A549 (cell line): ENCODE measurements around the gene FERMT3. TPM values are rescaled to one million over a fixed set of nuclear protein-coding genes. Genes with fewer than 3 reads are reported as not detected.

Experiments
- ATAC-seq, 2 experiments: fragments of 200-7000 bp in 1 of 2; fragments of >200 bp in 1 of 2; cut with Nextera tagmentation in 1 of 2; cut with Tn5 transposase in 1 of 2; 3 replicates each; pipeline versions ENCODE4 v1.8.0 to v1.9.1; 2018 to 2020; ENCODE audit warnings: mild to moderate bottlenecking in 1 of 2, moderate library complexity in 1 of 2
- CTCF ChIA-PET: fragments of 300-600 bp; sonication (Branson Sonifier 250); formaldehyde crosslinking; extraction: SDS; loops from one replicate; lab custom pipeline; 2021; ENCODE audit warnings: antibody characterized with exemption, inconsistent platforms; lab: Yijun Ruan, JAX
- POLR2A ChIA-PET: fragments of 350-600 bp; formaldehyde crosslinking; extraction: SDS; loops from one replicate; lab custom pipeline; 2021; ENCODE audit warnings: antibody characterized with exemption, inconsistent platforms; lab: Yijun Ruan, JAX
- DNase-seq, 2 experiments: peaks; one replicate each; pipeline versions ENCODE4 v3.0.0 to v3.0.0-alpha.2; 2011 to 2016; ENCODE audit warnings: low read depth in 1 of 2, low spot score in 1 of 2
- FAIRE-seq: peaks from 2 replicates; lab custom pipeline; 2011; peaks lifted over from hg19 to GRCh38; lab: Jason Lieb, UNC
- H3K27ac ChIP-seq, 2 experiments: fragments of >200 bp; sonication (Bioruptor Twin); formaldehyde crosslinking; 3 replicates each; pipeline ENCODE4 v1.5.1; 2016 to 2017
- H3K4me1 ChIP-seq: fragments of >200 bp; sonication (Bioruptor Twin); formaldehyde crosslinking; 3 replicates; pipeline ENCODE4 v1.6.1; 2016
- H3K4me2 ChIP-seq: fragments of >200 bp; sonication (Bioruptor Twin); formaldehyde crosslinking; 3 replicates; pipeline ENCODE4 v1.6.1; 2016
- H3K4me3 ChIP-seq: fragments of >200 bp; sonication (Bioruptor Twin); formaldehyde crosslinking; 3 replicates; pipeline ENCODE4 v1.5.1; 2016
- H3K9me3 ChIP-seq: fragments of >200 bp; sonication (Bioruptor Twin); formaldehyde crosslinking; 3 replicates; pipeline ENCODE4 v1.6.1; 2016
- ATOH8 ChIP-seq: fragments of 250-450 bp; sonication (Bioruptor Pico); IDR thresholded peaks from 2 replicates; pipeline ENCODE4 v1.5.0; 2020; ENCODE audit warnings: low read depth, mild to moderate bottlenecking, moderate library complexity
- CBX2 ChIP-seq: fragments of 200-600 bp; sonication (generic); IDR thresholded peaks from 2 replicates; pipeline ENCODE4 v1.6.1; 2016; ENCODE audit warnings: low read depth, mild to moderate bottlenecking, borderline replicate concordance
- CHD4 ChIP-seq: fragments of 200-600 bp; sonication (generic); IDR thresholded peaks from 2 replicates; pipeline ENCODE4 v1.6.1; 2016; ENCODE audit warnings: antibody characterized with exemption, mild to moderate bottlenecking, borderline replicate concordance
- EHF ChIP-seq: fragments of 250-450 bp; sonication (Bioruptor Pico); IDR thresholded peaks from 2 replicates; pipeline ENCODE4 v1.5.0; 2020; ENCODE audit warnings: mild to moderate bottlenecking
- EHMT2 ChIP-seq: fragments of 200-600 bp; sonication (generic); IDR thresholded peaks from 2 replicates; pipeline ENCODE4 v1.6.1; 2016; ENCODE audit warnings: antibody characterized with exemption, low read depth, mild to moderate bottlenecking, moderate library complexity
- ELK1 ChIP-seq: fragments of 150-350 bp; IDR thresholded peaks from 2 replicates; pipeline ENCODE4 v1.6.1; 2014; ENCODE audit warnings: low read depth, mild to moderate bottlenecking, low read length
- FOSL2 ChIP-seq, 2 experiments: fragments of 450-650 bp in 1 of 2; fragments of >200 bp in 1 of 2; sonication (Bioruptor Twin) in 1 of 2; formaldehyde crosslinking; IDR thresholded peaks; 2 replicates each; pipeline versions ENCODE4 v1.5.0 to v1.6.1; 2016 to 2020; ENCODE audit warnings: mild to moderate bottlenecking in 1 of 2, moderate library complexity in 1 of 2
- HES2 ChIP-seq: fragments of >200 bp; sonication (Bioruptor Twin); formaldehyde crosslinking; IDR thresholded peaks from 2 replicates; pipeline ENCODE4 v1.6.1; 2016
- HOXA7 ChIP-seq: fragments of 250-450 bp; sonication (Bioruptor Pico); IDR thresholded peaks from 2 replicates; pipeline ENCODE4 v1.5.0; 2020; ENCODE audit warnings: mild to moderate bottlenecking, moderate library complexity
- JUN ChIP-seq, 2 experiments: fragments of >200 bp; sonication (Bioruptor Twin); formaldehyde crosslinking; IDR thresholded peaks; 2 replicates in 1 of 2; 3 replicates in 1 of 2; pipeline ENCODE4 v1.6.1; 2016 to 2017
- KDM5A ChIP-seq: fragments of 200-600 bp; sonication (generic); IDR thresholded peaks from 2 replicates; pipeline ENCODE4 v1.6.1; 2016; ENCODE audit warnings: antibody characterized with exemption, mild to moderate bottlenecking
- MYC ChIP-seq: IDR thresholded peaks from 2 replicates; pipeline ENCODE4 v1.6.1; 2012; ENCODE audit warnings: mild to moderate bottlenecking, inconsistent platforms, low read length, improper control_type of control experiment, borderline replicate concordance
- NPAS2 ChIP-seq: fragments of 250-450 bp; sonication (Bioruptor Pico); IDR thresholded peaks from 2 replicates; pipeline ENCODE4 v1.8.0; 2022; ENCODE audit warnings: mild to moderate bottlenecking, moderate library complexity, borderline replicate concordance
- PHF8 ChIP-seq: fragments of 200-600 bp; sonication (generic); IDR thresholded peaks from 2 replicates; pipeline ENCODE4 v1.6.1; 2016; ENCODE audit warnings: low read depth, mild to moderate bottlenecking, antibody characterized with exemption, moderate library complexity, borderline replicate concordance
- POLR2AphosphoS2 ChIP-seq: conservative IDR thresholded peaks from 2 replicates; pipeline ENCODE4 v1.6.1; 2012; ENCODE audit warnings: low read length, improper control_type of control experiment, inconsistent platforms
- RCOR1 ChIP-seq: fragments of 150-350 bp; IDR thresholded peaks from 2 replicates; pipeline ENCODE4 v1.6.1; 2014; ENCODE audit warnings: antibody characterized with exemption, low read length, low read depth
- RFX5 ChIP-seq: fragments of 450-650 bp; IDR thresholded peaks from 2 replicates; pipeline ENCODE4 v1.7.1; 2014; ENCODE audit warnings: antibody characterized with exemption, mild to moderate bottlenecking, moderate library complexity
- RNF2 ChIP-seq: fragments of 200-600 bp; sonication (generic); IDR thresholded peaks from 2 replicates; pipeline ENCODE4 v1.6.1; 2016; ENCODE audit warnings: low read depth, mild to moderate bottlenecking, antibody characterized with exemption, moderate library complexity, borderline replicate concordance
- USF2 ChIP-seq: fragments of 450-650 bp; IDR thresholded peaks from 2 replicates; pipeline ENCODE4 v1.6.1; 2014; ENCODE audit warnings: antibody characterized with exemption
- WGBS: methylation state at CpG from one replicate; pipeline ENCODE4 v1.1.6; 2017; ENCODE audit errors: missing lambda C conversion rate; 5-methylcytosine and 5-hydroxymethylcytosine counted together
- polyA plus RNA-seq, 4 experiments: library from polyadenylated mRNA; depleted of rRNA in 3 of 4; stranded (reverse); fragments of >200 nt; fragmentation: RNase III in 1 of 4; extraction: RNeasy Plus Mini Kit Qiagen cat#74134 plus additional on column Dnase treatment in 1 of 4; gene quantifications; 2 replicates in 3 of 4; 3 replicates in 1 of 4; pipeline ENCODE4 v1.2.3, GENCODE V29; 2011 to 2017
- TF ChIP-seq, protein P1 (sequence below): IDR thresholded peaks from 2 replicates; pipeline ENCODE4 v1.6.1; 2012; ENCODE audit warnings: low read depth, borderline replicate concordance
- TF ChIP-seq, protein P2 (sequence below): fragments of 250-450 bp; sonication (Bioruptor Pico); IDR thresholded peaks from 2 replicates; pipeline ENCODE4 v1.5.0; 2021; ENCODE audit warnings: mild to moderate bottlenecking, moderate library complexity, borderline replicate concordance

FERMT3 gene
- polyA plus RNA-seq, 2 of the 4 experiments (the other 2 are of a cell fraction) = 0.56 to 2.1 TPM

DNA sequence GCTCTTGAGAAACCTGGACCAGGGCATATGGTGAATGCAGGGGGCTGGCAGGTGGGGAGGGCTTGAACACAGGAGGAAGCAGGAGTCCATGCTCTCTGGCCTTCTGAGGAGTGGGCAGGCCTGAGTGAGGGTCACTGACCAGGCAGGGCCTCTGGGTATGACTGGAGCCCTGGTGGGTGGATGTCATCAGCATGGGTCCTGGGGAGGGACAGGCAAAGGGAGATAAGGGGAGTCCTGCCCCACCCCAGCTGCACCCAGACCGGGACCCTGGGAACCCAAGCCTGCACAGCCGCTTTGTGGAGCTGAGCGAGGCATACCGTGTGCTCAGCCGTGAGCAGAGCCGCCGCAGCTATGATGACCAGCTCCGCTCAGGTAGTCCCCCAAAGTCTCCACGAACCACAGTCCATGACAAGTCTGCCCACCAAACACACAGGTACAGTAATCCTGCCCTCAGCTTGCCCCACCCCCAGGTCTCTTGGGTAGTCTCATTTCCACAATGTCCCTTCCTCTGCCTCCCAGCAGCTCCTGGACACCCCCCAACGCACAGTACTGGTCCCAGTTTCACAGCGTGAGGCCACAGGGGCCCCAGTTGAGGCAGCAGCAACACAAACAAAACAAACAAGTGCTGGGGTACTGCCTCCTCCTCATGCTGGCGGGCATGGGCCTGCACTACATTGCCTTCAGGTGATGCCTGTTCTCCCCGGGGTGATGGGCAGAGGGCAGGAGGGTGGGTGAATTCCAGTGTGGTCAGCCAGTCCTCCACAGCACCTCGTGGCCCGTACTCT lies 25.9 kb downstream of the FERMT3 start:
- DNase-seq (no peak), FAIRE-seq (no peak), ATAC-seq (no peak)
- ChIA-PET POLR2A (interaction anchor here (1.0 to 1.1 kb wide), 2 partner anchors 9 to 48 kb away, joined by 3 to 6 read pairs; partner anchors contain the start of gene FKBP2), CTCF (interaction anchor here (0.9 to 2.8 kb wide), 8 partner anchors 8 to 72 kb away, joined by 3 to 14 read pairs (median 8); no protein-coding TSS in a partner anchor)
- Histone ChIP-seq H3K4me1 (peaks cover 40% of the 10 kb centered on the region), H3K27ac (no peak overlapping the region), H3K4me3 (no peak overlapping the region), H3K9me3 (no peaks in the 10 kb centered on the region), H3K4me2 (no peak overlapping the region)
- TF ChIP-seq ATOH8 (CRISPR knock-in tag) = no peak
- TF ChIP-seq NPAS2 (CRISPR knock-in tag) = no peak
- TF ChIP-seq, protein P1, sequence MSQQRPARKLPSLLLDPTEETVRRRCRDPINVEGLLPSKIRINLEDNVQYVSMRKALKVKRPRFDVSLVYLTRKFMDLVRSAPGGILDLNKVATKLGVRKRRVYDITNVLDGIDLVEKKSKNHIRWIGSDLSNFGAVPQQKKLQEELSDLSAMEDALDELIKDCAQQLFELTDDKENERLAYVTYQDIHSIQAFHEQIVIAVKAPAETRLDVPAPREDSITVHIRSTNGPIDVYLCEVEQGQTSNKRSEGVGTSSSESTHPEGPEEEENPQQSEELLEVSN = no peak
- no peak for TF ChIP-seq HES2
- TF ChIP-seq JUN (IDR thresholded peaks at IDR 0.05) = no peak
- no peak for TF ChIP-seq KDM5A
- TF ChIP-seq USF2 = no peak
- TF ChIP-seq EHF (CRISPR knock-in tag) = no peak
- no peak for TF ChIP-seq CHD4
- no peak for TF ChIP-seq PHF8
- TF ChIP-seq CBX2 = no peak
- no peak for TF ChIP-seq POLR2AphosphoS2
- TF ChIP-seq EHMT2 = no peak
- no peak for TF ChIP-seq RCOR1
- no peak for TF ChIP-seq ELK1
- no peak for TF ChIP-seq RFX5
- no peak for TF ChIP-seq FOSL2 (IDR thresholded peaks at IDR 0.05)
- TF ChIP-seq FOSL2 (CRISPR knock-in tag; IDR thresholded peaks at IDR 0.05) = no peak
- TF ChIP-seq HOXA7 (CRISPR knock-in tag) = no peak
- no peak for TF ChIP-seq RNF2
- 92% methylated on average over 15 of the region's 15 CpGs for WGBS

DNA sequence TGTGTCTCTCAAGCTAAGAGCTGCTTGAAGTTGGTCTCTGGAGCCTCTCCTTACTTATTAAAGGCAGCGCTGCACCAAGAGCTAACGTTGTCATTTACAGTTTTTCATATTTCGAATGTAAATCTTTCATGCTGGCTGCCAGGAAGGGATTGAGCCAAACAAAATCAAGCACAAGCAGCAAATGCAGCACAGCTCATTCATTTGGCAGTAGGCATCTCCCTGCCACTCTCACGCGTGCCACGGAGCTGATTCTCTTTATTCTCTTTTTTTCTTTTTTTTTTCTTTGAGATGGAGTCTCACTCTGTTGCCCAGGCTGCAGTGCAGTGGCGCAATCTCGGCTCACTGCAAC lies 26.4 kb downstream of the FERMT3 start:
- Histone ChIP-seq H3K4me3 (no peak overlapping the region), H3K4me1 (peaks cover 40% of the 10 kb centered on the region), H3K9me3 (no peaks in the 10 kb centered on the region), H3K27ac (no peak overlapping the region), H3K4me2 (no peak overlapping the region)
- no peak for ATAC-seq
- DNase-seq = no peak
- 87% methylated on average over 8 of the region's 8 CpGs for WGBS
- CTCF ChIA-PET = interaction anchor here (0.9 to 2.8 kb wide), 9 partner anchors 8 to 121 kb away, joined by 3 to 14 read pairs (median 4); no protein-coding TSS in a partner anchor
- TF ChIP-seq POLR2AphosphoS2 (no peak), MYC (no peak)
- TF ChIP-seq, protein P2, sequence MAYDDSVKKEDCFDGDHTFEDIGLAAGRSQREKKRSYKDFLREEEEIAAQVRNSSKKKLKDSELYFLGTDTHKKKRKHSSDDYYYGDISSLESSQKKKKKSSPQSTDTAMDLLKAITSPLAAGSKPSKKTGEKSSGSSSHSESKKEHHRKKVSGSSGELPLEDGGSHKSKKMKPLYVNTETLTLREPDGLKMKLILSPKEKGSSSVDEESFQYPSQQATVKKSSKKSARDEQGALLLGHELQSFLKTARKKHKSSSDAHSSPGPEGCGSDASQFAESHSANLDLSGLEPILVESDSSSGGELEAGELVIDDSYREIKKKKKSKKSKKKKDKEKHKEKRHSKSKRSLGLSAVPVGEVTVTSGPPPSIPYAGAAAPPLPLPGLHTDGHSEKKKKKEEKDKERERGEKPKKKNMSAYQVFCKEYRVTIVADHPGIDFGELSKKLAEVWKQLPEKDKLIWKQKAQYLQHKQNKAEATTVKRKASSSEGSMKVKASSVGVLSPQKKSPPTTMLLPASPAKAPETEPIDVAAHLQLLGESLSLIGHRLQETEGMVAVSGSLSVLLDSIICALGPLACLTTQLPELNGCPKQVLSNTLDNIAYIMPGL = no peak
- POLR2A ChIA-PET = interaction anchor here (1.0 to 1.1 kb wide), 2 partner anchors 8 to 49 kb away, joined by 3 to 6 read pairs; partner anchors contain the start of gene FKBP2
- FAIRE-seq = no peak
